A549 (cell line): Measurements from ENCODE around the gene FBLN1. TPM values are rescaled to one million over a fixed set of nuclear protein-coding genes. Genes with fewer than 3 reads are reported as not detected.
A peak's percentile ranks its signal among the peaks of the same experiment; 100 is the strongest.

Source experiments
- ATAC-seq, 2 experiments: fragments of 200-7000 bp in 1 of 2; fragments of >200 bp in 1 of 2; cut with Nextera tagmentation in 1 of 2; cut with Tn5 transposase in 1 of 2; 3 replicates each; pipeline versions ENCODE4 v1.8.0 to v1.9.1; 2018 to 2020; ENCODE audit warnings: mild to moderate bottlenecking in 1 of 2, moderate library complexity in 1 of 2
- CTCF ChIA-PET: fragments of 300-600 bp; sonication (Branson Sonifier 250); formaldehyde crosslinking; extraction: SDS; loops from one replicate; lab custom pipeline; 2021; ENCODE audit warnings: antibody characterized with exemption, inconsistent platforms; lab: Yijun Ruan, JAX
- POLR2A ChIA-PET: fragments of 350-600 bp; formaldehyde crosslinking; extraction: SDS; loops from one replicate; lab custom pipeline; 2021; ENCODE audit warnings: antibody characterized with exemption, inconsistent platforms; lab: Yijun Ruan, JAX
- DNase-seq, 2 experiments: peaks; one replicate each; pipeline versions ENCODE4 v3.0.0 to v3.0.0-alpha.2; 2011 to 2016; ENCODE audit warnings: low read depth in 1 of 2, low spot score in 1 of 2
- FAIRE-seq: peaks from 2 replicates; lab custom pipeline; 2011; peaks lifted over from hg19 to GRCh38; lab: Jason Lieb, UNC
- H3K27ac ChIP-seq, 2 experiments: fragments of >200 bp; sonication (Bioruptor Twin); formaldehyde crosslinking; 3 replicates each; pipeline ENCODE4 v1.5.1; 2016 to 2017
- H3K4me1 ChIP-seq: fragments of >200 bp; sonication (Bioruptor Twin); formaldehyde crosslinking; 3 replicates; pipeline ENCODE4 v1.6.1; 2016
- H3K4me2 ChIP-seq: fragments of >200 bp; sonication (Bioruptor Twin); formaldehyde crosslinking; 3 replicates; pipeline ENCODE4 v1.6.1; 2016
- H3K4me3 ChIP-seq: fragments of >200 bp; sonication (Bioruptor Twin); formaldehyde crosslinking; 3 replicates; pipeline ENCODE4 v1.5.1; 2016
- H3K9me3 ChIP-seq: fragments of >200 bp; sonication (Bioruptor Twin); formaldehyde crosslinking; 3 replicates; pipeline ENCODE4 v1.6.1; 2016
- CBX2 ChIP-seq: fragments of 200-600 bp; sonication (generic); IDR thresholded peaks from 2 replicates; pipeline ENCODE4 v1.6.1; 2016; ENCODE audit warnings: low read depth, mild to moderate bottlenecking, borderline replicate concordance
- CBX8 ChIP-seq: fragments of 200-600 bp; sonication (generic); IDR thresholded peaks from 2 replicates; pipeline ENCODE4 v1.6.1; 2016
- CHD2 ChIP-seq: fragments of 150-350 bp; IDR thresholded peaks from 2 replicates; pipeline ENCODE4 v1.6.1; 2014; ENCODE audit warnings: low read length; ENCODE audit not compliant: partially characterized antibody
- E2F6 ChIP-seq: IDR thresholded peaks from 2 replicates; pipeline ENCODE4 v1.6.1; 2012; ENCODE audit warnings: low read depth, borderline replicate concordance
- EHF ChIP-seq: fragments of 250-450 bp; sonication (Bioruptor Pico); IDR thresholded peaks from 2 replicates; pipeline ENCODE4 v1.5.0; 2020; ENCODE audit warnings: mild to moderate bottlenecking
- ESRRA ChIP-seq: fragments of 150-350 bp; IDR thresholded peaks from 2 replicates; pipeline ENCODE4 v1.6.1; 2014; ENCODE audit warnings: mild to moderate bottlenecking, low read length, borderline replicate concordance
- FOSB ChIP-seq: fragments of 250-450 bp; sonication (Bioruptor Pico); IDR thresholded peaks from 2 replicates; pipeline ENCODE4 v1.5.0; 2020; ENCODE audit warnings: mild to moderate bottlenecking, moderate library complexity
- FOSL2 ChIP-seq, 2 experiments: fragments of 450-650 bp in 1 of 2; fragments of >200 bp in 1 of 2; sonication (Bioruptor Twin) in 1 of 2; formaldehyde crosslinking; IDR thresholded peaks; 2 replicates each; pipeline versions ENCODE4 v1.5.0 to v1.6.1; 2016 to 2020; ENCODE audit warnings: mild to moderate bottlenecking in 1 of 2, moderate library complexity in 1 of 2
- FOXS1 ChIP-seq: fragments of 250-450 bp; sonication (Bioruptor Pico); IDR thresholded peaks from 2 replicates; pipeline ENCODE4 v1.5.0; 2020; ENCODE audit warnings: mild to moderate bottlenecking, moderate library complexity
- HDAC2 ChIP-seq: fragments of 200-600 bp; sonication (generic); IDR thresholded peaks from 2 replicates; pipeline ENCODE4 v1.6.1; 2016
- JUNB ChIP-seq: fragments of >200 bp; sonication (Bioruptor Twin); formaldehyde crosslinking; IDR thresholded peaks from 2 replicates; pipeline ENCODE4 v1.6.1; 2016
- KDM5A ChIP-seq: fragments of 200-600 bp; sonication (generic); IDR thresholded peaks from 2 replicates; pipeline ENCODE4 v1.6.1; 2016; ENCODE audit warnings: antibody characterized with exemption, mild to moderate bottlenecking
- MAX ChIP-seq: IDR thresholded peaks from 2 replicates; pipeline ENCODE4 v1.6.1; 2012
- MAZ ChIP-seq: fragments of 150-350 bp; IDR thresholded peaks from 2 replicates; pipeline ENCODE4 v1.6.1; 2014; ENCODE audit warnings: antibody characterized with exemption, low read depth, low read length, borderline replicate concordance
- NFE2L2 ChIP-seq: fragments of 150-350 bp; conservative IDR thresholded peaks from 2 replicates; pipeline ENCODE4 v1.6.1; 2014; ENCODE audit warnings: low read length
- NPAS2 ChIP-seq: fragments of 250-450 bp; sonication (Bioruptor Pico); IDR thresholded peaks from 2 replicates; pipeline ENCODE4 v1.8.0; 2022; ENCODE audit warnings: mild to moderate bottlenecking, moderate library complexity, borderline replicate concordance
- PHF8 ChIP-seq: fragments of 200-600 bp; sonication (generic); IDR thresholded peaks from 2 replicates; pipeline ENCODE4 v1.6.1; 2016; ENCODE audit warnings: low read depth, mild to moderate bottlenecking, antibody characterized with exemption, moderate library complexity, borderline replicate concordance
- POLR2AphosphoS2 ChIP-seq: conservative IDR thresholded peaks from 2 replicates; pipeline ENCODE4 v1.6.1; 2012; ENCODE audit warnings: low read length, improper control_type of control experiment, inconsistent platforms
- RARB ChIP-seq: fragments of 250-450 bp; sonication (Bioruptor Pico); IDR thresholded peaks from 2 replicates; pipeline ENCODE4 v1.8.0; 2021; ENCODE audit warnings: mild to moderate bottlenecking, moderate library complexity
- RCOR1 ChIP-seq: fragments of 150-350 bp; IDR thresholded peaks from 2 replicates; pipeline ENCODE4 v1.6.1; 2014; ENCODE audit warnings: antibody characterized with exemption, low read length, low read depth
- REST ChIP-seq: fragments of 200-600 bp; sonication (generic); IDR thresholded peaks from 2 replicates; pipeline ENCODE4 v1.6.1; 2016; ENCODE audit warnings: antibody characterized with exemption, mild to moderate bottlenecking, moderate library complexity
- SREBF2 ChIP-seq: fragments of 450-650 bp; IDR thresholded peaks from 2 replicates; pipeline ENCODE4 v1.6.1; 2014; ENCODE audit warnings: mild to moderate bottlenecking, moderate library complexity
- TFCP2L1 ChIP-seq: fragments of 250-450 bp; sonication (Bioruptor Pico); IDR thresholded peaks from 2 replicates; pipeline ENCODE4 v1.5.0; 2021; ENCODE audit warnings: mild to moderate bottlenecking
- TP53 ChIP-seq: fragments of 250-450 bp; sonication (Bioruptor Pico); IDR thresholded peaks from 2 replicates; pipeline ENCODE4 v1.5.0; 2021; ENCODE audit warnings: mild to moderate bottlenecking, moderate library complexity
- ZC3H11A ChIP-seq: fragments of 450-650 bp; IDR thresholded peaks from 2 replicates; pipeline ENCODE4 v1.6.1; 2014; ENCODE audit warnings: antibody characterized with exemption, mild to moderate bottlenecking
- ZSCAN20 ChIP-seq: fragments of 250-450 bp; sonication (Bioruptor Pico); IDR thresholded peaks from 2 replicates; pipeline ENCODE4 v1.8.0; 2022; ENCODE audit warnings: mild to moderate bottlenecking, moderate library complexity
- WGBS: methylation state at CpG from one replicate; pipeline ENCODE4 v1.1.6; 2017; ENCODE audit errors: missing lambda C conversion rate; 5-methylcytosine and 5-hydroxymethylcytosine counted together
- polyA plus RNA-seq, 4 experiments: library from polyadenylated mRNA; depleted of rRNA in 3 of 4; stranded (reverse); fragments of >200 nt; fragmentation: RNase III in 1 of 4; extraction: RNeasy Plus Mini Kit Qiagen cat#74134 plus additional on column Dnase treatment in 1 of 4; gene quantifications; 2 replicates in 3 of 4; 3 replicates in 1 of 4; pipeline ENCODE4 v1.2.3, GENCODE V29; 2011 to 2017

The FBLN1 gene
- polyA plus RNA-seq, 2 of the 4 experiments (the other 2 are of a cell fraction), result 18.2 to 32.7 TPM

GRCh38 chr22:45571089-45571488 is 68.4 kb downstream of the FBLN1 start:
- peaks cover 18% of the 10 kb centered on the region for H3K9me3 ChIP-seq
- H3K4me3 ChIP-seq, result no peak overlapping the region
- no peak for TF ChIP-seq JUNB
- no peak for TF ChIP-seq TP53 (CRISPR knock-in tag)
- TF ChIP-seq SREBF2, result no peak
- FAIRE-seq, result no peak
- H3K4me1 ChIP-seq, result peaks cover 6% of the 10 kb centered on the region; the same call in 1 of the 3 replicates
- no peak for DNase-seq
- POLR2A ChIA-PET, result no interaction called here
- no peak overlapping the region for H3K27ac ChIP-seq
- H3K4me2 ChIP-seq, result no peak overlapping the region
- ATAC-seq, result no peak
- CTCF ChIA-PET, result no interaction called here

- DNase-seq (no peak), FAIRE-seq (no peak), ATAC-seq (no peak)
- 95% methylated on average over 3 of the region's 3 CpGs for WGBS
- no peak overlapping the region for H3K4me3 ChIP-seq
- TF ChIP-seq RCOR1 (no peak), CBX2 (no peak), REST (no peak), HDAC2 (no peak), TP53 (CRISPR knock-in tag) (no peak), CBX8 (no peak), ZSCAN20 (CRISPR knock-in tag) (no peak), FOXS1 (CRISPR knock-in tag) (no peak), TFCP2L1 (no peak), POLR2AphosphoS2 (no peak), FOSB (CRISPR knock-in tag) (no peak), KDM5A (no peak), ZC3H11A (no peak), MAZ (no peak), NFE2L2 (no peak), PHF8 (no peak), MAX (no peak), RARB (CRISPR knock-in tag) (no peak), CHD2 (no peak)
- TF ChIP-seq, all 56 proteins: peak for 0
- Histone ChIP-seq H3K9me3 (peaks cover 18% of the 10 kb centered on the region), H3K27ac (no peak overlapping the region), H3K4me1 (peaks cover 7% of the 10 kb centered on the region; the same call in 2 of the 3 replicates), H3K4me2 (no peak overlapping the region)
- CTCF ChIA-PET, result interaction anchor here (0.7 to 1.3 kb wide), 3 partner anchors 19 to 259 kb away, joined by 3 read pairs; no protein-coding TSS in a partner anchor
- POLR2A ChIA-PET, result no interaction called here
Observed at GRCh38 chr22:45572444-45572843, 69.8 kb downstream of the FBLN1 start.

- no peak for FAIRE-seq
- Histone ChIP-seq H3K4me2 (0 out of 3 replicates have a peak overlapping the region, but pooled peaks have one; percentile 2), H3K4me1 (peaks cover 23% of the 10 kb centered on the region), H3K9me3 (peaks cover 18% of the 10 kb centered on the region), H3K4me3 (no peak overlapping the region), H3K27ac (peak overlapping the region in 1 of 2 experiments; percentile 75; a peak in 5 of 6 replicates)
- ChIA-PET CTCF (interaction anchor here (0.8 to 1.5 kb wide), 5 partner anchors 9 to 408 kb away, joined by 3 to 5 read pairs (median 3); no protein-coding TSS in a partner anchor), POLR2A (no interaction called here)
- peak in 1 of 2 experiments; percentile 17; a peak in 3 of 6 replicates for ATAC-seq
- WGBS, result 96% methylated on average over 21 of the region's 23 CpGs
- no peak for DNase-seq
- TF ChIP-seq MAX, result no peak
- no peak for TF ChIP-seq PHF8
- no peak for TF ChIP-seq TP53 (CRISPR knock-in tag)
- TF ChIP-seq EHF (CRISPR knock-in tag), result no peak
- no peak for TF ChIP-seq FOSL2 (IDR thresholded peaks at IDR 0.05)
- no peak for TF ChIP-seq FOSL2 (CRISPR knock-in tag; IDR thresholded peaks at IDR 0.05)
- no peak for TF ChIP-seq ESRRA
- no peak for TF ChIP-seq E2F6
- TF ChIP-seq NPAS2, result no peak
- TF ChIP-seq HDAC2, result no peak
- no peak for TF ChIP-seq REST
Observed at GRCh38 chr22:45574069-45574703, 71.5 kb downstream of the FBLN1 start.
